ENCODE measurements around the gene GOLGA6L26. TPM values are rescaled to one million over a fixed set of nuclear protein-coding genes. Genes with fewer than 3 reads are reported as not detected.
A peak's percentile ranks its signal among the peaks of the same experiment; 100 is the strongest.
"Not testable (repeated sequence)": the region's sequence is repeated elsewhere in the genome, so short reads cannot be mapped to it uniquely, and the experiment has no call there.

The GOLGA6L26 gene
- total RNA-seq, 1 experiment from 2014 or later, result not detected

- BruUV-seq (replicated peaks); CTCF ChIA-PET; H3K4me3 ChIP-seq (ENCODE audit: low read depth, low read length, poor library complexity, severe bottlenecking); H3K9me3 ChIP-seq (ENCODE audit: low read depth, low read length, poor library complexity, severe bottlenecking); intact Hi-C loops (cut with micrococcal nuclease; ENCODE audit: unreplicated experiment); DNase-seq (ENCODE audit: low spot score); POLR2A ChIA-PET (ENCODE audit: low non-redundant PET); H3K27ac ChIP-seq (ENCODE audit: low read depth, low read length, poor library complexity, severe bottlenecking); H3K27me3 ChIP-seq (replicated peaks; ENCODE audit: insufficient read depth, low read depth, low read length, poor library complexity); H3K4me1 ChIP-seq (ENCODE audit: insufficient read depth, low read length, poor library complexity, severe bottlenecking): not testable (repeated sequence)
- H3K36me3 ChIP-seq (ENCODE audit: insufficient read depth, low read length, poor library complexity, severe bottlenecking), result peaks cover 22% of the 10 kb centered on the region
Observed at GRCh38 chr15:23311233-23311632, 22.8 kb downstream of the GOLGA6L26 start.

- H3K4me3 ChIP-seq (ENCODE audit: low read depth, low read length, poor library complexity, severe bottlenecking); DNase-seq (ENCODE audit: low spot score); BruUV-seq (replicated peaks); H3K4me1 ChIP-seq (ENCODE audit: insufficient read depth, low read length, poor library complexity, severe bottlenecking); H3K27me3 ChIP-seq (replicated peaks; ENCODE audit: insufficient read depth, low read depth, low read length, poor library complexity); POLR2A ChIA-PET (ENCODE audit: low non-redundant PET); H3K9me3 ChIP-seq (ENCODE audit: low read depth, low read length, poor library complexity, severe bottlenecking); intact Hi-C loops (cut with micrococcal nuclease; ENCODE audit: unreplicated experiment); H3K27ac ChIP-seq (ENCODE audit: low read depth, low read length, poor library complexity, severe bottlenecking); CTCF ChIA-PET: not testable (repeated sequence)
- peaks cover 18% of the 10 kb centered on the region for H3K36me3 ChIP-seq (ENCODE audit: insufficient read depth, low read length, poor library complexity, severe bottlenecking)
Observed at GRCh38 chr15:23305921-23306320, 28.1 kb downstream of the GOLGA6L26 start.

DNA sequence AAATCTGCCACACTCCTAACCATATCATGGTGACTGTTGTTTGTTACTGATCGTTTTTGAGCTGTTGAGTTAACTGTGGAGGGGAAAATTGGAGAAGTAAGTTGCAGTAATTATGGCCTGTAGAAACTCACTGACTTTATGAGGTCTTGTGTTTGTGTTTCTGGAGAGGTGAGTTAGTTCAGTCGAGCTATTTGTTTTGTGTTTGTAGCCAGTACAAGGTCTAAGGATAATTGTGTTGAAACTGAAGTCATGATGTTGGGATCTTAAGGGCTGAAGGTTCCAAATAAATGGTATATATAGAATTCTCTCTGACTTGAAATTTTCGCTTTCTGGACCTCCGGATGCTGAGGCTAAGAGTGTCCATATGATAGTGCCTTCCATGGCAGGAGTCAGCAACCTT lies 29.2 kb downstream of the GOLGA6L26 start:
- DNase-seq (ENCODE audit: low spot score); H3K4me1 ChIP-seq (ENCODE audit: insufficient read depth, low read length, poor library complexity, severe bottlenecking); intact Hi-C loops (cut with micrococcal nuclease; ENCODE audit: unreplicated experiment); BruUV-seq (replicated peaks); CTCF ChIA-PET; H3K36me3 ChIP-seq (ENCODE audit: insufficient read depth, low read length, poor library complexity, severe bottlenecking); POLR2A ChIA-PET (ENCODE audit: low non-redundant PET); H3K27ac ChIP-seq (ENCODE audit: low read depth, low read length, poor library complexity, severe bottlenecking); H3K27me3 ChIP-seq (replicated peaks; ENCODE audit: insufficient read depth, low read depth, low read length, poor library complexity); H3K9me3 ChIP-seq (ENCODE audit: low read depth, low read length, poor library complexity, severe bottlenecking): not testable (repeated sequence)
- H3K4me3 ChIP-seq (ENCODE audit: low read depth, low read length, poor library complexity, severe bottlenecking), result peak overlapping the region; percentile 49

DNA sequence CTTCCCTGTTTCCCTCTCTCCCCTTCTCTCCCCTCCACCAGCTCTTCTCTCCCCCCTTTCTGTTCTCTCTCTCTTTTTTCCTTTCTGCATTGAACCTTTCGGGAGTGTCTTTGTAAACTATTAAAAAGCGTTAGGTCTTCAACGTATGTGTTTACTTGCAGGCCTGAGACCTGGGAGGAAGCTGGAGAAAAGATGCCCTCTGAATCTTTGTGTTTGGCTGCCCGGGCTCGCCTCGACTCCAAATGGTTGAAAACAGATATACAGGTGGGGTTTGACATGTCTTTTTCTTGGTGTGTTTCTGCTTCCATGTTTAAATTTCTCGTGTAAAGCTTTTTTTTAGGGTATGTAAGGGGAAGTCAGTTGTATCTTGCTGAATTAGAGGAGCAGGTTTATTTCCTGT lies 29.7 kb downstream of the GOLGA6L26 start:
- H3K27me3 ChIP-seq (replicated peaks; ENCODE audit: insufficient read depth, low read depth, low read length, poor library complexity); H3K27ac ChIP-seq (ENCODE audit: low read depth, low read length, poor library complexity, severe bottlenecking); H3K4me1 ChIP-seq (ENCODE audit: insufficient read depth, low read length, poor library complexity, severe bottlenecking); BruUV-seq (replicated peaks); H3K36me3 ChIP-seq (ENCODE audit: insufficient read depth, low read length, poor library complexity, severe bottlenecking); intact Hi-C loops (cut with micrococcal nuclease; ENCODE audit: unreplicated experiment); DNase-seq (ENCODE audit: low spot score); POLR2A ChIA-PET (ENCODE audit: low non-redundant PET); H3K9me3 ChIP-seq (ENCODE audit: low read depth, low read length, poor library complexity, severe bottlenecking); CTCF ChIA-PET: not testable (repeated sequence)
- H3K4me3 ChIP-seq (ENCODE audit: low read depth, low read length, poor library complexity, severe bottlenecking), result peak overlapping the region; percentile 49

DNA sequence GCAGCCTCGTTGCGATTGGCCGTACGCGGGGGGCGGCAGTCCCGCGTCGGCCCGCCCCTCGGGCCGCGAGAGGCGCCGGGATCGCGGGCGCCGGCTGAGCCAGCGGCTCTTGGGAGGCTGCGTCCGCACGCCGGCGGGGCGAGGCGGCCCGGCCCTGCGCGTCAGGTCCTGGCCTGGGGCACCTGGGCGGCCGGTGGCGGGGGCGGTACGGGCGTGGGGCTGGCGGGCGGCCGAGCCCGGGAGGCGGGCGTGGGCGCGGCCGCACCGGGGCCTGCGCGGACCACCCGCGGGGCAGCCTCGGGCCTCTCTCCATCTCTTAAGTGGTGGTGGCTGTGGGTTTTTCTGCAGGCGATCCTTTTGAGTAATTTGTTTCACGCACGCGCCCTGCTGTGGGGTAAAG lies 30.3 kb downstream of the GOLGA6L26 start:
- H3K4me3 ChIP-seq (ENCODE audit: low read depth, low read length, poor library complexity, severe bottlenecking), result peak overlapping the region; percentile 49
- peak; percentile 19 for DNase-seq (ENCODE audit: low spot score)
- H3K4me1 ChIP-seq (ENCODE audit: insufficient read depth, low read length, poor library complexity, severe bottlenecking); H3K36me3 ChIP-seq (ENCODE audit: insufficient read depth, low read length, poor library complexity, severe bottlenecking); BruUV-seq (replicated peaks); CTCF ChIA-PET; POLR2A ChIA-PET (ENCODE audit: low non-redundant PET); H3K27me3 ChIP-seq (replicated peaks; ENCODE audit: insufficient read depth, low read depth, low read length, poor library complexity); intact Hi-C loops (cut with micrococcal nuclease; ENCODE audit: unreplicated experiment); H3K9me3 ChIP-seq (ENCODE audit: low read depth, low read length, poor library complexity, severe bottlenecking); H3K27ac ChIP-seq (ENCODE audit: low read depth, low read length, poor library complexity, severe bottlenecking): not testable (repeated sequence)

DNA sequence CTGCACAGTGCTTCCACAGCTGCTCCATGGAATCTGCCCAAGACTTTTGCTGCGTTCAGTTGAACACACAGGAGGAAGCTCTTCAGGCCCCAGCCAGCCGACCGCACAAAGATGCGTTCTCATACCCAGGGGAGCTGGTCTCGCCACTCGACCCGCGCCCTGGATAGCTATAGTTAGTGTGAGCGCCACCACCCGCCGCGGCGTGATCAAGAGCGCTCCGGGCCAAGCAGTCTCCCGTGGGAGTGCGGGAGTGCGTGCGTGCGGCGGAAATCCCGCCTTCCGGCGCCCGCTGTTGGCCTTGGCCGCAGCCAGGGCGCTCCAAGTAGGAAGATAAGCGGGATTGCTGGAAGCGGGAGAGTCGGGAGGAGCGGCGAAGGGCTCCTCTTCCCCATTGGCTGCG lies 30.8 kb downstream of the GOLGA6L26 start:
- POLR2A ChIA-PET (ENCODE audit: low non-redundant PET); H3K27ac ChIP-seq (ENCODE audit: low read depth, low read length, poor library complexity, severe bottlenecking); H3K27me3 ChIP-seq (replicated peaks; ENCODE audit: insufficient read depth, low read depth, low read length, poor library complexity); intact Hi-C loops (cut with micrococcal nuclease; ENCODE audit: unreplicated experiment); DNase-seq (ENCODE audit: low spot score); BruUV-seq (replicated peaks); H3K36me3 ChIP-seq (ENCODE audit: insufficient read depth, low read length, poor library complexity, severe bottlenecking); H3K9me3 ChIP-seq (ENCODE audit: low read depth, low read length, poor library complexity, severe bottlenecking); CTCF ChIA-PET; H3K4me1 ChIP-seq (ENCODE audit: insufficient read depth, low read length, poor library complexity, severe bottlenecking): not testable (repeated sequence)
- peak overlapping the region; percentile 49 for H3K4me3 ChIP-seq (ENCODE audit: low read depth, low read length, poor library complexity, severe bottlenecking)

Other genes with a start within 250 kb of the GOLGA6L26 start
- gene GOLGA6L1, start 197.4 kb downstream of the GOLGA6L26 start, total RNA-seq (2021), result not detected in 2 replicates
- gene GOLGA8S, start 20.6 kb upstream of the GOLGA6L26 start, total RNA-seq (2021), result 0.09 TPM in 1 of 2 replicates, not detected in the other
- gene GOLGA6L2, start 113.0 kb upstream of the GOLGA6L26 start, total RNA-seq (2021), result not detected in 2 replicates
- gene MKRN3, start 231.5 kb upstream of the GOLGA6L26 start, total RNA-seq (2021), result not detected in 2 replicates

All from A673 (cell line).